Mucosa of stomach (tissue), 1 donor: ENCODE results near the gene SMARCB1.
"Not testable (repeated sequence)": the region's sequence is repeated elsewhere in the genome, so short reads cannot be mapped to it uniquely, and the experiment has no call there.

Experiments
- H3K27me3 ChIP-seq: one replicate; pipeline ENCODE4 v1.7.0; 2013; ENCODE audit warnings: mild to moderate bottlenecking, low read length; ENCODE audit not compliant: control insufficient read depth, insufficient read depth
- H3K36me3 ChIP-seq: one replicate; pipeline ENCODE4 v1.7.0; 2013; ENCODE audit warnings: low read length; ENCODE audit not compliant: control insufficient read depth, insufficient read depth
- H3K4me1 ChIP-seq: one replicate; pipeline ENCODE4 v1.7.0; 2013; ENCODE audit warnings: mild to moderate bottlenecking, low read length; ENCODE audit not compliant: control insufficient read depth, insufficient read depth
- H3K4me3 ChIP-seq: one replicate; pipeline ENCODE4 v1.7.0; 2013; ENCODE audit warnings: low read length
- H3K9ac ChIP-seq: one replicate; pipeline ENCODE4 v1.7.0; 2013; ENCODE audit warnings: mild to moderate bottlenecking, low read length, moderate library complexity
- H3K9me3 ChIP-seq: one replicate; pipeline ENCODE4 v1.7.0; 2013; ENCODE audit warnings: mild to moderate bottlenecking, low read length, moderate library complexity; ENCODE audit not compliant: control insufficient read depth
- donor health status: Pancreatic carcinoma.

The SMARCB1 gene

DNA sequence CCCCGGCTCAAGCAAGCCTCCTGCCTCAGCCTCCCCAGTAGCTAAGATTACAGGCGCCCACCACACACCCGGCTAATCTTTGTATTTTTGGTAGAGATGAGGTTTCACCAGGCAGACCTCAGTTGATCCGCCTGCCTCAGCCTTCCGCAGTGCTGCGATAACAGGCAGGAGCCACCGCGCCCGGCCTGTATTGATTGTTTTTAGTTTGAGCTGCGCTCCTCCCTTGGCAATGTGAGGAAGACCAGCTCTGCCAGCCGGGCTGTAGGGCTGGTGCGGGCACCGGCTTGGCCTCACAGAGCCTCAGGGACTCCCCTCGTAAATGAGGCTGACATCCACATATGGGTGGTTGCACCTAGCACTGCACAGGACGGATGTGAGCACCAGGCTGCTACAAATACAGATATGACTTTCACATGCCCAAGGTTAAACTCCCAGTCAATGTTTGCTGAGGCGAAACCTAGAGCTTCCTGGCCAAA is 63.4 kb downstream of the SMARCB1 start:
- Histone ChIP-seq H3K4me3 (no peak overlapping the region), H3K9me3 (no peaks in the 10 kb centered on the region), H3K4me1 (peaks cover 12% of the 10 kb centered on the region)

DNA sequence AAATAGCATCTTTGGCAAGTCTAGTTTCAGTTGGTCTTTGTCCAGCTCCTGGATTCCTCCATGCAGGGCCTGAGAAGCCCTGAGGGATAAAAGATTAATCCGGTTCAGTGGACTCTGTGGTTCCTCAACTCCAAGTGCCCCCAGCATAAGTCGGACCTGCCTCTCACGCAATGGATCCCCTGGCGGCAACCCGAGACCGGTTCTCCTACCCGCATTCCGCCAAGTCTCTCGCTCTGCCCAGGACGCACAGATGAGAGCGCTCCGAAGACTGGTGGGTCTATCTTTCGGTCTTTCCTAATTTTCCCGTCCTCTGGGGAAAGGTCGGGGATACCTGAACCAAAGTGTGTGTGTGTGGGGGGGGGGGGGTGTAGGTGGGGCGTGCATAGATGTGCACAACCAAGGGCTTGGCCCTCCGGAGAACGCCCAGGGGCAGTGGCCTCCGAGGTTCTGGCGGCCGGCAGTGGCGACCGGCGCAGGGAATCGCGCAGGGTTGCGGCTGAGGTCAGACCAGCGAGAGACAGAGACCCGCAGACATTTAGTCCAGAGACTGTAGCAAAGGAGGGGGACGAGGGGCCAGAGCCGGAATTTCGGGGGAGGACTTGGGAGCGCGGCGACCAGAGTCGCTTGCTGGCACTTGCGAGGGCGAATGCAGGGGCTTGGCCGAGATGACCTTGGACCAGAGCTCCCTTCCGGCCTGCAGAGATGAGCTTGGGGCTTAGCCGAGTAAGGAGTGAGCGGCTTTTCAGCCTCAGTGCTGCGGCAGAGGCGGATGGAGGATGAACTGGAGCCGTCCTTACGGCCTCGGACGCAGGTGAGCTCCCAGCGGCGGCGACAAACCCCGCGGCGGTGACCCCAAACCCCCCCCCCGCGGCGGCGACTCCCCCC is 70.2 kb downstream of the SMARCB1 start:
- Histone ChIP-seq H3K9me3 (no peaks in the 10 kb centered on the region), H3K27me3 (no peaks in the 10 kb centered on the region), H3K4me3 (peak overlapping the region; percentile 78), H3K4me1 (no peaks in the 10 kb centered on the region), H3K9ac (peak overlapping the region; percentile 73), H3K36me3 (no peaks in the 10 kb centered on the region)

More for the DNA sequence above, 63.4 kb downstream of the SMARCB1 start:
- Histone ChIP-seq H3K36me3 (no peaks in the 10 kb centered on the region), H3K9ac (no peak overlapping the region), H3K27me3 (peaks cover 7% of the 10 kb centered on the region)

- H3K4me3 ChIP-seq: peak within 1 kb of the TSS; percentile 78
- no peaks in the 10 kb centered on the region for H3K4me1 ChIP-seq
- H3K27me3 ChIP-seq: no peaks in the 10 kb centered on the region
- H3K9ac ChIP-seq: peak within 1 kb of the TSS; percentile 73
- H3K9me3 ChIP-seq: no peaks in the 10 kb centered on the region
- no peaks in the 10 kb centered on the region for H3K36me3 ChIP-seq
Measured at GRCh38 chr22:23857606-23858483, 71.1 kb downstream of the SMARCB1 start, which contains the start of gene SLC2A11. TSS of gene SLC2A11 (plus strand) at chr22:23857875. CDS start at chr22:23858000, 125 bp downstream.

GRCh38 chr22:23858484-23858815 is 71.7 kb downstream of the SMARCB1 start:
- Histone ChIP-seq H3K27me3 (no peaks in the 10 kb centered on the region), H3K9me3 (no peaks in the 10 kb centered on the region), H3K4me1 (no peaks in the 10 kb centered on the region), H3K36me3 (no peaks in the 10 kb centered on the region), H3K9ac (peak overlapping the region; percentile 73), H3K4me3 (no peak overlapping the region)

DNA sequence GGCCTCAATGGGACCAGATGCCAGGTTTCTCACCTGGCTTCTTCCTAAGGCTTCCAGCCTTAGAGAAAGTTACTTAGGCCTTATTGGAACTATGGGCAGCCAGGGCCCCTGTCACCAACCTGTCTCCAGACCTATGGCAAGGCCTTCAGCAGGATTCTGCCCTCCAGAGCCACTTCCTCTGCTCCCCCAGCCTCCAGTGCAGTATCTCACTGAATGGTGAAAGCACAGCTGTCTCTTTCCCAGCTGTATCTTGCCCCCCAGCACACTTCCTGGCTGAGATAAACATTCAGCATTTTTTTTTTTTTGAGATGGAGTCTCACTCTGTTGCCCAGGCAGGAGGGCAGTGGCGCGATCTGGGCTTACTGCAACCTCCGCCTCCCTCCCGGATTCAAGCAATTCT is 72.4 kb downstream of the SMARCB1 start:
- no peaks in the 10 kb centered on the region for H3K36me3 ChIP-seq
- H3K4me3 ChIP-seq: no peak overlapping the region
- no peaks in the 10 kb centered on the region for H3K4me1 ChIP-seq
- no peak overlapping the region for H3K9ac ChIP-seq
- H3K27me3 ChIP-seq: no peaks in the 10 kb centered on the region
- no peaks in the 10 kb centered on the region for H3K9me3 ChIP-seq

DNA sequence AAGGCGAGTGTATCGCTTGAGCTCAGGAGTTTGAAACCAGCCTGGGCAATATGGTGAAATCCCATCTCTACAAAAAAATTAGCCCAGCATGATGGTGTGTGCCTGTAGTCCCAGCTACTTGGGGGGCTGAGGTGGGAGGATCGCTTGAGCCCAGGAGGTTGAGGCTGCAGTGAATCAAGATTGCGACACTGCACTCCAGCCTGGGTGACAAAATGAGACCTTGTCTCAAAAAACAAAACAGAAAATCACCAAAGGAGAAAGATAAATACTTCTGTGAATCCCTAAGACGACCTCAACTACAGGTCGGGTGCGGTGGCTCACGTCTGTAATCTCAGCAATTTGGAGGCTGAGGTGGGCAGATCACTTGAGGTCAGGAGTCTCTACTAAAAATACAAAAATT is 73.4 kb downstream of the SMARCB1 start:
- not testable (repeated sequence) for H3K9ac ChIP-seq, H3K4me3 ChIP-seq, H3K36me3 ChIP-seq, H3K4me1 ChIP-seq, H3K9me3 ChIP-seq, H3K27me3 ChIP-seq

DNA sequence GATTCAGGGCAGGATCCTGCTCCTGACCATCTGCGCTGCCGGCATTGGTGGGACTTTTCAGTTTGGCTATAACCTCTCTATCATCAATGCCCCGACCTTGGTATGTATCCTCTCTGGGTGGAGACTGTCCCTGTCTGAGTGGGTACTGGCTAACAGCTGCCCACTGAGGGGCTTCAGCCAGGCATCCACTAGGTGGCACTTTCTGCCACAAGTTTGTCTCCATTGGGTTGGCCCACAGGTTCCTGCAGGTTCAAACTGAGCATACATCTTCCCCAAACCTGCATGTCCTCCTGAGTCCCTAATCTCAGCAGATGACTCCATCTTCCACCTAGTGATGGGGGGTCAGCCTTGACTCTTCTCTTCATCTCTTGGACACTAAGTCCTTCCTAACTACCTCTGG is 75.3 kb downstream of the SMARCB1 start:
- Histone ChIP-seq H3K4me3 (no peak overlapping the region), H3K4me1 (no peaks in the 10 kb centered on the region), H3K9ac (no peak overlapping the region), H3K27me3 (no peaks in the 10 kb centered on the region), H3K9me3 (no peaks in the 10 kb centered on the region), H3K36me3 (no peaks in the 10 kb centered on the region)

GRCh38 chr22:23864499-23865154 is 77.9 kb downstream of the SMARCB1 start:
- not testable (repeated sequence) for H3K27me3 ChIP-seq, H3K9ac ChIP-seq, H3K4me1 ChIP-seq, H3K36me3 ChIP-seq, H3K4me3 ChIP-seq, H3K9me3 ChIP-seq

DNA sequence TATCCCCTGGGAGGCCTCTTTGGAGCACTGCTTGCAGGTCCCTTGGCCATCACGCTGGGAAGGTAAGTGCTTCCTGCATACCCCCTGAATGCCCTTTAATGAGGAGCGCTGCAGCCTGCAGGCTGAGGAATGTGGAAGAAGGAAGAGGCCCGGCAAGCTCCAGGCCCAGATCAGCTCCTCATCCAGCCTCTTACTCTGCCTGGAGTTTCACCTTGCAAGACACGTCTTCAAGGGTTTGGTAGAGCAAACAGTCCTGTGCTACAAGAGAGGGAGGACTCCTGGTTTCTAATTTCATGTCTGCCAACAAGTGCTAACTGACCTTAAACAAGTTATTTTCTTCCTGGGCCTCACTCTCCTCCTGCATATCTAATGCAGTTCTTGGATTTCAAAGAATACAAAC is 81.8 kb downstream of the SMARCB1 start:
- Histone ChIP-seq H3K4me1 (no peaks in the 10 kb centered on the region), H3K9ac (no peak overlapping the region), H3K36me3 (peaks cover 4% of the 10 kb centered on the region), H3K9me3 (no peaks in the 10 kb centered on the region), H3K27me3 (no peaks in the 10 kb centered on the region), H3K4me3 (no peak overlapping the region)

DNA sequence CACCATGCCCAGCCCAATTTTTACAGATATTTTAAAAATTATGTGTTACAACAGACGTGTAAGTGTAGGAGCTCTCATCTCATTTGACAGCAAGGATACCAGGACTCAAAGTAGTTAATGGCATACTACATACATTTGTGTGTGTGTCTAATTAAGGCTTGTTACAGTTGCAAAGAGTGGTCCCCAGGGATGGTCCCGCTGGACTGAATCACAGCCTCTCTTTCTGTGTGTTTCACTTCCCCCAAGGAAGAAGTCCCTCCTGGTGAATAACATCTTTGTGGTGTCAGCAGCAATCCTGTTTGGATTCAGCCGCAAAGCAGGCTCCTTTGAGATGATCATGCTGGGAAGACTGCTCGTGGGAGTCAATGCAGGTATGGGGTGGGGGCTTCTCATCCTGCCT is 88.1 kb downstream of the SMARCB1 start:
- Histone ChIP-seq H3K4me1 (no peaks in the 10 kb centered on the region), H3K9me3 (no peaks in the 10 kb centered on the region), H3K4me3 (no peak overlapping the region), H3K27me3 (no peaks in the 10 kb centered on the region), H3K9ac (no peak overlapping the region), H3K36me3 (no peaks in the 10 kb centered on the region)

DNA sequence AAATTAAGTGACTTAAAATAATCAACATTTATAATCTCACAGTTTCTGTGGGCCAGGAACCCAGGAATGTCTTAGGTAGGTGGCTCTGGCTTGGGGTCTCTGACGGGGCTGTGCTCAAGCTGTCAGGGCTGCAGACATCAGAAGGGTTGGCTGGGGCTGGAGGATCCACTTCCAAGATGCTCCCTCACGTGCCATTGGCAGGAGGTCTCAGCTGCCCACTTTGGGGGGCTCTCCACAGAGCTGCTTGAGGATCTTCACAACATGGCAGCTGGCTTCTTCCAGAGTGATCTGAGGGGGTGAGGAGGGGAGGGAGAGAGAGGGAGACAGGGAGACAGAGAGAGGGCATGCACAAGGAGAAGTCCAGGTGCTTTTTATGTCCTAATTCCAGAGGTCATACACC is 89.0 kb downstream of the SMARCB1 start:
- Histone ChIP-seq H3K36me3 (no peaks in the 10 kb centered on the region), H3K4me1 (no peaks in the 10 kb centered on the region), H3K9ac (no peak overlapping the region), H3K9me3 (no peaks in the 10 kb centered on the region), H3K27me3 (no peaks in the 10 kb centered on the region), H3K4me3 (no peak overlapping the region)

DNA sequence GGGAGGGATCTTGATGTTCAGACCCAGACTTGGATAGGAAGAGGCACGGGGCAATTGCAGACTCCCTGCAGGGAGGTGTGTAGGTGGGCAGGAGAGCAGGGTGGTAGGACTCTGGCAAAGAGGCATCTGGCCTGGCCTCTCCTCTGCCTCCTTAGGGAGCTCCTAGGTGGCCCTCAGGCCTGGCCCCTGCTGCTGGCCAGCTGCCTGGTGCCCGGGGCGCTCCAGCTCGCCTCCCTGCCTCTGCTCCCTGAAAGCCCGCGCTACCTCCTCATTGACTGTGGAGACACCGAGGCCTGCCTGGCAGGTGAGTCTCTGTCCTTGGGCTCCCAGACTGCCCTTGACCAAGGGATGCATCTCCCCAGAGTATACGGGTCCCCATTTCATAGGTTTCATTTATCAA is 90.8 kb downstream of the SMARCB1 start:
- Histone ChIP-seq H3K9me3 (no peaks in the 10 kb centered on the region), H3K4me1 (no peaks in the 10 kb centered on the region), H3K4me3 (no peak overlapping the region), H3K27me3 (no peaks in the 10 kb centered on the region), H3K36me3 (no peaks in the 10 kb centered on the region), H3K9ac (no peak overlapping the region)
